ENCODE data around the gene IGBP1. TPM values are rescaled to one million over a fixed set of nuclear protein-coding genes. Genes with fewer than 3 reads are reported as not detected.
A peak's percentile ranks its signal among the peaks of the same experiment; 100 is the strongest.

The IGBP1 gene
- total RNA-seq, 1 donor from 2014 or later = 51.7 TPM

GRCh38 chrX:70176938-70177533 is 43.8 kb downstream of the IGBP1 start, which contains the start of gene DGAT2L6:
Gene DGAT2L6 (plus strand): TSS chrX:70177483. CDS start chrX:70177583, 100 bp downstream.
- H3K36me3 ChIP-seq = no peaks in the 10 kb centered on the region
- no peaks in the 10 kb centered on the region for H3K27me3 ChIP-seq
- H3K9me3 ChIP-seq = no peaks in the 10 kb centered on the region
- no peaks in the 10 kb centered on the region for H3K4me1 ChIP-seq
- TF ChIP-seq, protein P1, sequence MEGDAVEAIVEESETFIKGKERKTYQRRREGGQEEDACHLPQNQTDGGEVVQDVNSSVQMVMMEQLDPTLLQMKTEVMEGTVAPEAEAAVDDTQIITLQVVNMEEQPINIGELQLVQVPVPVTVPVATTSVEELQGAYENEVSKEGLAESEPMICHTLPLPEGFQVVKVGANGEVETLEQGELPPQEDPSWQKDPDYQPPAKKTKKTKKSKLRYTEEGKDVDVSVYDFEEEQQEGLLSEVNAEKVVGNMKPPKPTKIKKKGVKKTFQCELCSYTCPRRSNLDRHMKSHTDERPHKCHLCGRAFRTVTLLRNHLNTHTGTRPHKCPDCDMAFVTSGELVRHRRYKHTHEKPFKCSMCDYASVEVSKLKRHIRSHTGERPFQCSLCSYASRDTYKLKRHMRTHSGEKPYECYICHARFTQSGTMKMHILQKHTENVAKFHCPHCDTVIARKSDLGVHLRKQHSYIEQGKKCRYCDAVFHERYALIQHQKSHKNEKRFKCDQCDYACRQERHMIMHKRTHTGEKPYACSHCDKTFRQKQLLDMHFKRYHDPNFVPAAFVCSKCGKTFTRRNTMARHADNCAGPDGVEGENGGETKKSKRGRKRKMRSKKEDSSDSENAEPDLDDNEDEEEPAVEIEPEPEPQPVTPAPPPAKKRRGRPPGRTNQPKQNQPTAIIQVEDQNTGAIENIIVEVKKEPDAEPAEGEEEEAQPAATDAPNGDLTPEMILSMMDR (IDR thresholded peaks at IDR 0.05) = no peak
- intact Hi-C loops (cut with DNase I) = no loop called here
- H3K27ac ChIP-seq = no peak within 1 kb of the TSS
- ATAC-seq (no peak), DNase-seq (no peak)
- H3K4me3 ChIP-seq = no peak within 1 kb of the TSS

- DNase-seq = no peak
- H3K27me3 ChIP-seq = no peaks in the 10 kb centered on the region
- intact Hi-C loops (cut with DNase I) = no loop called here
- no peak for ATAC-seq
- no peak overlapping the region for H3K4me3 ChIP-seq
- TF ChIP-seq, protein P1 (IDR thresholded peaks at IDR 0.05) = no peak
- no peak overlapping the region for H3K27ac ChIP-seq
- H3K9me3 ChIP-seq = no peaks in the 10 kb centered on the region
- no peaks in the 10 kb centered on the region for H3K36me3 ChIP-seq
- H3K4me1 ChIP-seq = no peaks in the 10 kb centered on the region
Observed at GRCh38 chrX:70183091-70183490, 49.8 kb downstream of the IGBP1 start.

- TF ChIP-seq, protein P1 (IDR thresholded peaks at IDR 0.05) = no peak
- DNase-seq = no peak
- Histone ChIP-seq H3K27me3 (no peaks in the 10 kb centered on the region), H3K36me3 (no peaks in the 10 kb centered on the region), H3K4me3 (no peak overlapping the region), H3K4me1 (no peaks in the 10 kb centered on the region), H3K27ac (no peak overlapping the region), H3K9me3 (no peaks in the 10 kb centered on the region)
- no peak for ATAC-seq
- intact Hi-C loops (cut with DNase I) = no loop called here
Observed at GRCh38 chrX:70190225-70190624, 57.0 kb downstream of the IGBP1 start.

- no peak overlapping the region for H3K4me3 ChIP-seq
- no peak overlapping the region for H3K27ac ChIP-seq
- intact Hi-C loops (cut with DNase I) = no loop called here
- no peaks in the 10 kb centered on the region for H3K27me3 ChIP-seq
- TF ChIP-seq, protein P1 (IDR thresholded peaks at IDR 0.05) = peak; percentile 64
- ATAC-seq (peak; percentile 79), DNase-seq (no peak)
- H3K9me3 ChIP-seq = no peaks in the 10 kb centered on the region
- no peaks in the 10 kb centered on the region for H3K4me1 ChIP-seq
- no peaks in the 10 kb centered on the region for H3K36me3 ChIP-seq
Observed at GRCh38 chrX:70196961-70197720, 63.9 kb downstream of the IGBP1 start.

- ATAC-seq = peak; percentile 28
- intact Hi-C loops (cut with DNase I) = no loop called here
- Histone ChIP-seq H3K36me3 (no peaks in the 10 kb centered on the region), H3K27me3 (no peaks in the 10 kb centered on the region), H3K27ac (no peak overlapping the region), H3K4me1 (no peaks in the 10 kb centered on the region), H3K4me3 (no peak overlapping the region), H3K9me3 (no peaks in the 10 kb centered on the region)
- no peak for DNase-seq
- TF ChIP-seq, protein P1 (IDR thresholded peaks at IDR 0.05) = no peak
Observed at GRCh38 chrX:70201732-70202131, 68.5 kb downstream of the IGBP1 start.
